ENCODE measurements around the gene LRRC15.

The LRRC15 gene

GRCh38 chr3:194355379-194355778 is 14.2 kb downstream of the LRRC15 start:
- no peak for DNase-seq

GRCh38 chr3:194354315-194354714 is 15.2 kb downstream of the LRRC15 start:
- DNase-seq = no peak

GRCh38 chr3:194352667-194353246 is 16.8 kb downstream of the LRRC15 start:
- DNase-seq = no peak

DNA sequence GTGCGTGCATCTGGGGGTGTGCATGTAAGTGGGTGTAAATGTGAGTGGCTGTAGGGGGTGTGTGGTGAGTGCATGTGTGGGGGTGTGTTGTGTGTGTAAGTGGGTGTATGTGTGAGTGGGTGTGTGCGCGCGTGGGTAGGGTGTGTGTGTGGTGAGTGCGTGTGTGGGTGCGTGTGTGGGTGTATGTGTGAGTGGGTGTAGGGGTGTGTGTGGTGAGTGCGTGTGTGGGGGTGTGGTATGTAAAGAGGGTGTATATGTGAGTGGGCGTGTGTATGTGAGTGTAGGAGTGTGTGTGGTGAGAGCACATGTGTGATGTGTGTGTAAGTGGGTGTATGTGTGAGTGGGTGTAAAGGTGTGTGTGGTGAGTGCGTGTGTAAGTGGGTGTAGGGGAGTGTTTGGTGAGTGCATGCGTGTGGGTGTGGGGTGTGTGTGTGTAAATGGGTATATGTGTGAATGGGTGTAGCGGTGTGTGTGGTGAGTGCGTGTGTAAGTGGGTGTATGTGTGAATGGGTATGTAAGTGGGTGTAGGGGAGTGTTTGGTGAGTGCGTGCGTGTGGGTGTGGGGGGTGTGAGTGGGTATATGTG is 17.5 kb downstream of the LRRC15 start:
- no peak for DNase-seq

DNA sequence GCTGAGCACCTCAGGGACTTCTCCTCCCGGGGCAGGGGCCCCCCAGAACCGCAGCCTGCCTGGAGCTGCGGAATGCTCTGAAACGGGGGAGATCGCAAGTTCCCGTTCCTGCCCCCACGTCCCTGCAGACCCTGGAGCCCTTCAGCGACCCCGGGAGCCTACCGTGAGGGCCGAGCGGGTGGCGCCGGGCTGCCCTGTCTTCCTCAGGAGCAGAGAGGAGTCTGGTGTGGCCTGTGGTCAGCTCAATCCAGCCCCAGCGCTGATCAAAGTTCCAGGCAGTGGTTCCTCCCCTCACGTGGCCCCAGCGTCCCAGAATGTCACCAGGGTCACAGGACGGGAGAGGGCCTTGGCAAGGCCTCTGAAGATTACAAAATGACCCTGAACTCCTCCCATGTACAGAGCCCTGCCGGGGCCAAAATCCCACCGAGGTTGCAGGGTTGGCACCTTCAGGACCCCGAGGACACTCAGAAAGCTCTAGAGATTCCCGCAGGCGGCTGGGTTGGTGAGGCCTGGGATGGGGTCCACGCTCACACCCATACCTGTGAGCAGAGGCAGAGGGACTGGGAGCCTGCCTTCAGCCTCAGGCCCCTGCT is 18.4 kb downstream of the LRRC15 start, which contains the start of gene CPN2:
CPN2 (minus strand) TSS at position 249 of the 593 bp plus-strand sequence. CDS start 8,626 bp downstream, outside the sequence.
- no peak for DNase-seq

- no peak for DNase-seq
Measured at GRCh38 chr3:194350726-194351071, 18.8 kb downstream of the LRRC15 start.

DNA sequence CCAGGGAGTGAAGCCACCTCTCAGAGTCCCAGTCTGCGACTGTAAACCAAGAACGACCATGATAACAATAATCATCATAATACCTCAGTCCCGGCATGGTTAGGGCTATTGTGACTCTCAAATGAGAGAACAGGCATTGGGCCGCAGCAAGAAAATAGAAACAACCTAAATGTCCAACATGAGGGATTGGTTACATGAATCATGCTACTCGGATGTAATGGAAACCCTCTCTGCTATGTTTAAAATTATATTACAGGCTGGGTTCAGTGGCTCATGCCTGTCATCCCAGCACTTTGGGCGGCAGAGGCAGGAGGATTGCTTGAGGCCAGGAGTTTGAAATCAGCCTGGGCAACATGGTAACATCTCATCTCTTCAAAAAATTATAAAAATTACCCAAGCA is 21.2 kb downstream of the LRRC15 start:
- DNase-seq = no peak

DNA sequence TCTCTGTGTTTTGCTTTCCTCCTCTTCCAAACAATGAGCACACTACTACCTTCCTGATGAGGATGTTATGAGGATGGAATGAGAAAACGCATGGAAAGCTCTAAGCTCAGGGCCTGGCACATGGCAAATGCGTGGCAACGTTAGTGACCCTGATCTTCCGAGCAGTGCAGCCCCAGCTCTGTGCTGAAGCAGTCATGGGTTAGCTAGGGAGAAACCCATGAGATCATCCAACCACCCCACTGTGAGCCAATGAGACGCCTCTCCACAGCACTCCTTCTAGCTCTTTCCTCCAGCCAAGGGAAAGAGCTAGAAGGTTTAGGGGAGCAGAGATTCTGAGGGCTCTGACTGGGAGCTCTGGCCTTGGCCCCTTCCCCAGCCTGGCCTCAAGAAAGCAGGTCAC is 22.9 kb downstream of the LRRC15 start:
- no peak for DNase-seq

DNA sequence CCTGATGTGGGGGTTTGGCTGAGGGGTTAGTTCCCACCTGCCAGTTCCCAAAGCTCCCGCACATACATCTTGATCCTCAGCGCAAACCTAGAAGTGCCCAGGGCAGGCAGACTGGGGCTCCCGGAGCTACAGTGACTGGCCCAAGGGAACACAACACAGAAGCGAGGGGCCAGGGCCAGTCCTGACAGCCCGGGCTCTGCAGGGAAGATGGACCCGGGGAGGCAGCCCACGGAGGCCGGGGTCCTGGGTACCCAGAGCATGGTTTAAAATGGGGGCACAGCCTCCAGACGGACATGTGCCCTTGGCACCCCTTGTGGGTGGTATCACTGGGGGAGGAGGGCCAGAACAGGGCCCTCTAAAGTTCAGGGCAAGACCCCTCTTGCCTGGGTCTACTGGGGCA is 23.5 kb downstream of the LRRC15 start:
- no peak for DNase-seq

- peak; percentile 48 for DNase-seq
Measured at GRCh38 chr3:194344012-194344411, 25.5 kb downstream of the LRRC15 start.

DNA sequence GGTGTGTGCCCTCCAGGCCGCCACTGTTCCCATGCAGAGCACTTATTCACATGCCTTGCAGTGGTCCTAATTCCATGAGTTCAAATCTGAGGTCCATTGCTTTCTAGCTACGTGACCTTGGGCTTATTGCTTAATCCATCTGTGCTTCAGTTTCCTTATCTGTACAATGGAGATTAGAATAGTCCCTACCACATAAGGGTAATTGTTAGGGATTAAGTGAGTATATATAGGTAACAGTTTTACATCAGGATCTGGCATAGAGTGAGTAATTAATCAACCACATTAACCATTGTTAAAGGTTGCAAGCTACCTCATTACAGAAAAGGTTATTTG is 26.0 kb downstream of the LRRC15 start:
- DNase-seq = no peak

- DNase-seq = no peak
Measured at GRCh38 chr3:194342861-194343560, 26.5 kb downstream of the LRRC15 start.

GRCh38 chr3:194340757-194341400 is 28.7 kb downstream of the LRRC15 start:
- DNase-seq = no peak

DNA sequence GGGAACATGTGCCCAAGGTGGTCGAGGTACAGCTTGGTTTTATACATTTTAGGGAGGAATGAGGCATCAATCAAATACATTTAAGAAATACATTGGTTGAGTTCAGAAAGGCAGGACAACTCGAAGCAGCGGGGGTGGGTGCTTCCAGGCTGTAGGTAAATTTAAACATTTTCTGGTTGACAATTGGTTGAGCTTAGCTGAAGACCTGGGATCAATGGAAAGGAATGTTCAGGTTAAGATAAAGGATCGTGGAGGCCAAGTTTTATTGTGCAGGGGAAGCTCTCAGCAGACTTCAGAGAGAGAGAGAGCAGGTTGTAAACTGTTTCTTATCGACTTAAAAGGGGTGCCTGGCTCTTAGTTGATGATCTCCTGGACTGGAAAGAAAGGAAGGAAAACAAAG is 29.7 kb downstream of the LRRC15 start:
- DNase-seq = no peak

DNA sequence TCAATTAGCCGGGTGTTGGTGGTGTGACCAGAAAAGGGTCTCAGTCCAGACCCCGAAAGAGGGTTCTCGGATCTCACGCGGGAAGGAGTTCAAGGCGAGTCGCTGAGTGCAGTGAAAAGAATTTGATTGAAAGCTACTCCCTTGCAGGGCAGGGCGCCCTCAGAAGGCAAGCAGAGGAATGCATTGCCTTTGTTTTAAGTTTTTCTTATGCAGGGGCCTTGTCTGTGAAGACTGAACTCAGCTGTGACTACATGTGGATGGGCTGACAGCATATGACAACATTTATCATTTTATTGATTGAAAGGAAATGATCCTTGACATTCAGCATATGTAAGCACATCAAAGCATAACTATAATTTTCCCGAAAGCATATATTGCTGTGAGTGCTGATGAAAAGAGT is 30.2 kb downstream of the LRRC15 start:
- no peak for DNase-seq

DNA sequence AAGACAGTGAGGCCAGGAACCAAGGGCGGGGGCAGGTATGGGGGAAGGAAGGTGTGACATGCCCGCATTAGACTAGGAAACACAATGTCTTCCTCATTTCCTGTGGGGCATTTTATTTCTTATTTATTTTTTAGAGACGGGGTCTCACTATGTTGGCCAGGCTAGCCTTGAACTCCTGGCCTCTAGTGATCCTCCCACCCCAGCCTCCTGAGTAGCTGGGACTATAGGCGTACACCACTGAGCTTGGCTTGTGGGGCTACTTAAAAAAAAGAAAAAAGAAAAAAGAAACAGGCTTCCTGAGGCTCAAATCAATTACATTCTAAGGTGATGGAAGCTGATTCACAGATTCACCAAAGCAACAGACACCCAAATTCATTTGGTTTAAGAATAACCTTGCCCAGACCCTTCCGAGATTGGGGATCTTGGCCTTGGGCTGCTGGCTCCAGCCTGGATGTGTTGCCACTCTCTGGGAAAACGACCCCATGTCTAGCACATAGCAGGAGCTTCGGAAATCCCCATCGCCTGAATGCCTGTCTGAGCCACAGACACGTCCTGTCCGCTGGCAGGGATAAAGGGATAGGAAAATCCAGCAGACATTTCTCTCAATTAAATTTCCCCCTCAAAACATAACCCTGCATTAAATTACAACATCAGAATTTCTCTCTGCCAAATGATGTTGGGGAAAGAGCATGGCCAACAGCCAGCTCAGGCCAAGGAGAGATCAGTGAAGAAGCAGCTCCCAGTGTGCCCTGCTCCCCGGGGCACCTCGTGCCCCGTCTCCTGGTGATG is 31.4 kb downstream of the LRRC15 start:
- DNase-seq = no peak

GRCh38 chr3:194336601-194337355 is 32.8 kb downstream of the LRRC15 start:
- DNase-seq = no peak

DNA sequence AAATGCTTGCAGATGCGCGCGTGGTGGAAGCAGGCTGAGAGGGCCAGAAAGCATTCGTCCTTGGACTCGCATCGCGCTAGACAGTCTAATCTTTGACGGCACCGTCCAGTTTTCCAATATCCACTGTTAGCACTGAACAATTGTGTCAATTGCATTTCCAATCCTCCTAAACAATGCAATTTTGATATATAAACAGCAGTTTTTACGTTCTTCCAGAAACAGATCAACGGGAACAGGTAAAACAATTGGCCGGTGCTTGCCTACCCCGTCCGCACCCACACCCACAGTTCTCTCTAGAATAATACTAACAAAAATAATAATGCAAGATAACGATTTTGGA is 35.6 kb downstream of the LRRC15 start:
- DNase-seq = no peak

- no peak for DNase-seq
Measured at GRCh38 chr3:194333212-194333980, 36.1 kb downstream of the LRRC15 start.

- DNase-seq = no peak
Measured at GRCh38 chr3:194332858-194333211, 36.7 kb downstream of the LRRC15 start.

- no peak for DNase-seq
Measured at GRCh38 chr3:194330579-194330978, 39.0 kb downstream of the LRRC15 start.

GRCh38 chr3:194330160-194330559 is 39.4 kb downstream of the LRRC15 start:
- DNase-seq = no peak

All from NCI-H1105 treated with DMSO at 0.1 percent for 48 hours (cell line).